K562 (cell line): Measurements from ENCODE around the gene OLFML2A. TPM values are rescaled to one million over a fixed set of nuclear protein-coding genes. Genes with fewer than 3 reads are reported as not detected.

Experiments used
- ATAC-seq: fragments of 200-7000 bp; cut with Tn5 transposase; 3 replicates; pipeline ENCODE4 v1.9.1; 2020; ENCODE audit warnings: moderate library complexity
- BruUV-seq: library from RNA; stranded (reverse); fragments of 400-500 nt; replicated peaks from 2 replicates; lab custom pipeline; 2021; lab: Mats Ljungman, UMichigan
- CTCF ChIA-PET: fragments of 300-600 bp; formaldehyde crosslinking; extraction: SDS; loops from one replicate; lab custom pipeline; 2021; ENCODE audit warnings: low intra/inter-chr PET ratio; lab: Yijun Ruan, JAX
- POLR2A ChIA-PET: fragments of 300-600, 350-650 bp; sonication (Branson Sonifier 250); formaldehyde crosslinking; extraction: SDS; loops from one replicate; lab custom pipeline; 2021; ENCODE audit warnings: antibody characterized with exemption, inconsistent platforms; lab: Yijun Ruan, JAX
- DNase-seq, 4 experiments: peaks; one replicate each; pipeline versions ENCODE4 v3.0.0 to v3.0.0-alpha.2; 2011 to 2018; ENCODE audit warnings: low spot score in 3 of 4, mixed read lengths in 3 of 4; ENCODE audit errors: extremely low read depth in 1 of 4
- FAIRE-seq: peaks from 2 replicates; lab custom pipeline; 2011; peaks lifted over from hg19 to GRCh38; lab: Jason Lieb, UNC
- H2AFZ ChIP-seq: 2 replicates; pipeline ENCODE4 v1.6.0; 2011; ENCODE audit warnings: low read depth, low read length, control low read depth, inconsistent platforms
- H3K27ac ChIP-seq: fragments of 200-600 bp; 3 replicates; pipeline ENCODE4 v1.8.0; 2011; ENCODE audit warnings: low read depth, mild to moderate bottlenecking, control low read depth, inconsistent platforms, low read length, moderate library complexity, mixed read lengths; ENCODE audit errors: extremely low read depth
- H3K27me3 ChIP-seq, 2 experiments: fragments of 300-600 bp in 1 of 2; 2 replicates in 1 of 2; 3 replicates in 1 of 2; pipeline versions ENCODE4 v1.6.0 to v1.8.0; 2011; ENCODE audit warnings: inconsistent platforms in 2 of 2, low read length in 2 of 2, mild to moderate bottlenecking in 1 of 2, mixed read lengths in 1 of 2, moderate library complexity in 1 of 2; ENCODE audit not compliant: control insufficient read depth in 2 of 2, insufficient read depth in 2 of 2
- H3K36me3 ChIP-seq: fragments of 300-600 bp; 3 replicates; pipeline ENCODE4 v1.8.0; 2011; ENCODE audit warnings: mild to moderate bottlenecking, low read length, inconsistent platforms; ENCODE audit not compliant: control insufficient read depth, insufficient read depth
- H3K4me1 ChIP-seq, 2 experiments: fragments of 200-600 bp in 1 of 2; replicated peaks in 1 of 2; 2 replicates in 1 of 2; 3 replicates in 1 of 2; pipeline versions ENCODE4 v1.5.1 to v1.8.0; 2011; ENCODE audit warnings: inconsistent platforms in 2 of 2, low read length in 2 of 2, mild to moderate bottlenecking in 1 of 2, mixed read lengths in 1 of 2, moderate library complexity in 1 of 2; ENCODE audit not compliant: control insufficient read depth in 2 of 2, insufficient read depth in 2 of 2
- H3K4me2 ChIP-seq: 2 replicates; pipeline ENCODE4 v1.6.1; 2011; ENCODE audit warnings: low read length, control low read depth, inconsistent platforms, mixed read lengths; ENCODE audit not compliant: insufficient read depth
- H3K4me3 ChIP-seq: fragments of 200-600 bp; sonication (generic), shearing (Covaris generic); 2 replicates; pipeline ENCODE4 v1.5.1; 2016; ENCODE audit warnings: control low read depth, inconsistent platforms
- H3K79me2 ChIP-seq: fragments of 200-600 bp; 3 replicates; pipeline ENCODE4 v1.8.0; 2011; ENCODE audit warnings: low read length, inconsistent platforms; ENCODE audit not compliant: control insufficient read depth, insufficient read depth
- H3K9ac ChIP-seq, 2 experiments: 2 replicates each; pipeline versions ENCODE4 v1.6.0 to v1.6.1; 2011; ENCODE audit warnings: low read depth in 2 of 2, low read length in 2 of 2, control low read depth in 1 of 2, inconsistent platforms in 1 of 2, mild to moderate bottlenecking in 1 of 2, mixed read lengths in 1 of 2; ENCODE audit not compliant: insufficient read depth in 1 of 2
- H3K9me1 ChIP-seq: one replicate; pipeline ENCODE4 v1.6.0; 2011; ENCODE audit warnings: inconsistent platforms, mild to moderate bottlenecking, low read length, moderate library complexity; ENCODE audit not compliant: control insufficient read depth, insufficient read depth
- H3K9me3 ChIP-seq: replicated peaks from 2 replicates; pipeline ENCODE4 v1.5.1; 2011; ENCODE audit warnings: low read depth, low read length, inconsistent platforms; ENCODE audit not compliant: control insufficient read depth, insufficient read depth
- H4K20me1 ChIP-seq: replicated peaks from 2 replicates; pipeline ENCODE4 v1.6.1; 2011; ENCODE audit warnings: low read length, inconsistent platforms, mixed read lengths; ENCODE audit not compliant: control insufficient read depth, insufficient read depth
- CC2D1A ChIP-seq: fragments of 450-650 bp; IDR thresholded peaks from 2 replicates; pipeline ENCODE4 v1.6.1; 2017; ENCODE audit warnings: mild to moderate bottlenecking
- ELF1 ChIP-seq: fragments of 200-800 bp; sonication (Bioruptor generic); IDR thresholded peaks from 2 replicates; pipeline ENCODE4 v1.6.1; 2016; ENCODE audit warnings: missing genetic modification characterization, missing compliant biosample characterization
- ETS2 ChIP-seq: IDR thresholded peaks from 2 replicates; pipeline ENCODE4 v1.6.1; 2016; ENCODE audit warnings: borderline replicate concordance, missing genetic modification characterization, mild to moderate bottlenecking, moderate library complexity, missing compliant biosample characterization; ENCODE audit not compliant: poor library complexity, severe bottlenecking
- GABPA ChIP-seq: fragments of 200-800 bp; sonication (Bioruptor generic); conservative IDR thresholded peaks from 2 replicates; pipeline ENCODE4 v1.6.1; 2016; ENCODE audit warnings: low read depth, missing genetic modification characterization, missing compliant biosample characterization
- MTA1 ChIP-seq: fragments of 450-650 bp; IDR thresholded peaks from 2 replicates; pipeline ENCODE4 v1.6.1; 2017; ENCODE audit warnings: borderline replicate concordance
- PURB ChIP-seq: sonication (generic); formaldehyde crosslinking; IDR thresholded peaks from 2 replicates; pipeline ENCODE4 v1.9.0; 2021; ENCODE audit warnings: low read depth, mild to moderate bottlenecking, missing genetic modification reagents
- RCOR1 ChIP-seq, 2 experiments: IDR thresholded peaks; 2 replicates each; pipeline ENCODE4 v1.6.1; 2012; ENCODE audit warnings: low read depth in 2 of 2, low read length in 2 of 2, borderline replicate concordance in 1 of 2, improper control_type of control experiment in 1 of 2
- TAF7 ChIP-seq: fragments of 450-650 bp; IDR thresholded peaks from 2 replicates; pipeline ENCODE4 v1.6.1; 2016; ENCODE audit warnings: missing genetic modification characterization, missing compliant biosample characterization
- XRCC3 ChIP-seq: fragments of 450-650 bp; IDR thresholded peaks from 2 replicates; pipeline ENCODE4 v1.6.1; 2017; ENCODE audit warnings: mild to moderate bottlenecking, moderate library complexity
- WGBS: fragments of 100-300 bp; shearing (Covaris generic); methylation state at CpG from one replicate; pipeline ENCODE4 v1.1.6; 2016; ENCODE audit warnings: low coverage, mixed read lengths; ENCODE audit not compliant: insufficient coverage; ENCODE audit errors: missing lambda C conversion rate; 5-methylcytosine and 5-hydroxymethylcytosine counted together
- in situ Hi-C: fragments of 300-500 bp; cut with MboI; formaldehyde crosslinking; loops from 4 replicates; pipeline ENCODE4 v1.15.0; 2018; ENCODE audit warnings: inconsistent platforms, mixed read lengths
- intact Hi-C: fragments of 100-400 bp; cut with micrococcal nuclease; formaldehyde crosslinking; loops from 2 replicates; pipeline ENCODE4 v1.14.2; 2022
- polyA plus RNA-seq, 8 experiments: library from polyadenylated mRNA; depleted of rRNA in 4 of 8; stranded (reverse) in 5 of 8; unstranded in 3 of 8; fragments of >200 nt; fragmentation: Nextera tagmentation in 2 of 8; fragmentation: Illumina TruSeq in 1 of 8; extraction: Ambion mirVana in 2 of 8; extraction: Trizol in 1 of 8; gene quantifications; 2 replicates each; pipeline versions ENCODE4 v1.2.1 to v1.2.3, GENCODE V29; 2011 to 2014; ENCODE audit warnings: inconsistent platforms in 1 of 8, missing spikeins in 1 of 8
- total RNA-seq, 7 experiments: library from RNA; depleted of rRNA in 6 of 7; stranded (reverse); fragments of >200 nt in 6 of 7; fragmentation: Illumina TruSeq in 2 of 7; extraction: Trizol in 2 of 7; gene quantifications; 2 replicates each; pipeline versions ENCODE4 v1.2.1 to v1.2.3, GENCODE V29; 2011 to 2021; ENCODE audit warnings: low replicate concordance in 1 of 7
- TF ChIP-seq, protein P1 (sequence below): sonication (generic); formaldehyde crosslinking; IDR thresholded peaks from 2 replicates; pipeline ENCODE4 v1.9.0; 2022; ENCODE audit warnings: mild to moderate bottlenecking, missing genetic modification reagents
- TF ChIP-seq, protein P2 (sequence below): fragments of 250-450 bp; sonication (Bioruptor Pico); IDR thresholded peaks from 2 replicates; pipeline ENCODE4 v1.8.0; 2022; ENCODE audit warnings: inconsistent platforms, mild to moderate bottlenecking, moderate library complexity, borderline replicate concordance

OLFML2A gene
- total and polyA plus RNA-seq, 9 of the 15 experiments (the other 6 are each of a cell fraction or from before 2014, with no cell fraction given) = 0.16 TPM; not detected in 8

DNA sequence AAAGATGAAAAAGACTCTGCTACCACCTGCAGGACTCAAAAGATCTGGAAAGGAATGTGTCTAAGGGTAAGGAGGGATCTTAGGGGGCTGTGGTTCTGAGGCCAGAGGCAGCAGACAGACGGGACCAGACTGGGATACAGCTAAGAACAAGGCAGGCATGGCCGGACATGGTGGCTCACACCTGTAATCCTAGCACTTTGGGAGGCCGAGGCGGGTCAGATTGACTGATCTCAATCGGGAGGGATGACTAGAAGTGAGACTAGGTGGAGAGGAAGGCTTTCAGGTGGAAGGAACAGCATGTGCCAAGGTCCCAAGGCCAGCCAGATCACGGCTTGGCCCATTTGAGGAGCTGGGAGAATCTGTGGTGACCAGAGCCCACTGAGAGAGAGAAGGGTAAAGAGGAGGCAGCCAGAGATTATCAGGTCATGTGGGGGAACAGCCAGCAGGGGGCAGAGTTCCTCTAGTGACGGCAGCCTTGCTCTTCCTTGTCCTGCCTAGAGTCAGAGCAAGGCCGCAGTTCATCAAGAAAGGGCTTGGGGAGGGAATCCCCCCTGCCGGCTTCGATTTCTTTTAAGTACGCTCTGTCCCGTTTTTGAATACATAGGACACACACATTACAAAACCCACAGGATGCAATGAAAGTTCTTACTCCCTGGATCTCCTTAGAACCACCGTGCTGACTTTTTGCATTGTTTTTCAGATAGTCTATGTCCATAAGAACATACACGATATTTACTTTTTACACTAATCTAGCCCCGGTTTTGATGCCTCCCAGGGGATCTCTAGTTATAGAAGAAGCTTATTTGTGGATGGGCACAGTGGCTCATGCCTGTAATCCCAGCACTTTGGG lies 2.6 kb upstream of the OLFML2A start:
- DNase-seq = peak; percentile 78 to 89 (median 82)
- 27% methylated on average over 15 of the region's 15 CpGs for WGBS
- no peaks in the 10 kb centered on the region for H3K9me1 ChIP-seq
- H3K4me3 ChIP-seq = no peak overlapping the region
- in situ Hi-C loops (loop anchor here (5.0 kb wide), 2 partner anchors 78 to 598 kb away; partner anchors contain the start of gene WDR38), intact Hi-C loops (loop anchor here (1.0 to 2.0 kb wide), 4 partner anchors 79 to 600 kb away; partner anchors contain the start of genes SCAI and WDR38)
- H3K27ac ChIP-seq = no peak overlapping the region
- H3K9ac ChIP-seq = no peak overlapping the region
- peaks cover 15% of the 10 kb centered on the region for H3K79me2 ChIP-seq
- peaks cover 3% of the 10 kb centered on the region; the same call in 1 of the 2 replicates for H4K20me1 ChIP-seq
- BruUV-seq = no TSS peak
- ChIA-PET POLR2A (interaction anchor here (0.6 to 7.7 kb wide), 4 partner anchors 12 to 606 kb away, joined by 3 to 64 read pairs (median 3); partner anchors contain the start of gene WDR38), CTCF (interaction anchor here (1.0 to 6.7 kb wide), 8 partner anchors 63 to 604 kb away, joined by 3 to 209 read pairs (median 4); partner anchors contain the start of gene WDR38)
- FAIRE-seq = peak; percentile 95
- H3K4me2 ChIP-seq = no peak overlapping the region
- no peaks in the 10 kb centered on the region for H3K36me3 ChIP-seq
- H2AFZ ChIP-seq = 0 out of 2 replicates have a peak overlapping the region, but pooled peaks have one; percentile 46
- H3K4me1 ChIP-seq = peaks cover 0 to 26% of the 10 kb centered on the region in 2 experiments; a peak in 3 of 5 replicates
- H3K9me3 ChIP-seq = no peaks in the 10 kb centered on the region
- peak; percentile 29 for ATAC-seq
- H3K27me3 ChIP-seq = 0 out of 5 replicates have a peak, but pooled peaks cover 0 to 4% of the 10 kb centered on the region in 2 experiments
- TF ChIP-seq RCOR1 (IDR thresholded peaks at IDR 0.05; ENCODE audit: borderline replicate concordance in 1 of 2, low read depth in 2 of 2, low read length in 2 of 2) (peak in 1 of 2 experiments; percentile 41; a peak in 1 of 4 replicates), GABPA (tag) (no peak), ELF1 (tag) (0 out of 2 replicates have a peak, but pooled peaks have one; percentile 22), XRCC3 (no peak), CC2D1A (0 out of 2 replicates have a peak, but pooled peaks have one; percentile 33), ETS2 (tag) (no peak), PURB (CRISPR knock-in tag) (no peak), TAF7 (tag) (no peak), MTA1 (no peak)
- TF ChIP-seq, protein P1, sequence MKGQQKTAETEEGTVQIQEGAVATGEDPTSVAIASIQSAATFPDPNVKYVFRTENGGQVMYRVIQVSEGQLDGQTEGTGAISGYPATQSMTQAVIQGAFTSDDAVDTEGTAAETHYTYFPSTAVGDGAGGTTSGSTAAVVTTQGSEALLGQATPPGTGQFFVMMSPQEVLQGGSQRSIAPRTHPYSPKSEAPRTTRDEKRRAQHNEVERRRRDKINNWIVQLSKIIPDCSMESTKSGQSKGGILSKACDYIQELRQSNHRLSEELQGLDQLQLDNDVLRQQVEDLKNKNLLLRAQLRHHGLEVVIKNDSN (CRISPR knock-in tag) = peak; percentile 57
- TF ChIP-seq, protein P2, sequence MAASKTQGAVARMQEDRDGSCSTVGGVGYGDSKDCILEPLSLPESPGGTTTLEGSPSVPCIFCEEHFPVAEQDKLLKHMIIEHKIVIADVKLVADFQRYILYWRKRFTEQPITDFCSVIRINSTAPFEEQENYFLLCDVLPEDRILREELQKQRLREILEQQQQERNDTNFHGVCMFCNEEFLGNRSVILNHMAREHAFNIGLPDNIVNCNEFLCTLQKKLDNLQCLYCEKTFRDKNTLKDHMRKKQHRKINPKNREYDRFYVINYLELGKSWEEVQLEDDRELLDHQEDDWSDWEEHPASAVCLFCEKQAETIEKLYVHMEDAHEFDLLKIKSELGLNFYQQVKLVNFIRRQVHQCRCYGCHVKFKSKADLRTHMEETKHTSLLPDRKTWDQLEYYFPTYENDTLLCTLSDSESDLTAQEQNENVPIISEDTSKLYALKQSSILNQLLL = no peak
